ENCODE measurements around the gene ATP10B. TPM values are rescaled to one million over a fixed set of nuclear protein-coding genes. Genes with fewer than 3 reads are reported as not detected.

ATP10B gene
- total RNA-seq, 1 donor from 2014 or later = under 0.01 TPM

DNA sequence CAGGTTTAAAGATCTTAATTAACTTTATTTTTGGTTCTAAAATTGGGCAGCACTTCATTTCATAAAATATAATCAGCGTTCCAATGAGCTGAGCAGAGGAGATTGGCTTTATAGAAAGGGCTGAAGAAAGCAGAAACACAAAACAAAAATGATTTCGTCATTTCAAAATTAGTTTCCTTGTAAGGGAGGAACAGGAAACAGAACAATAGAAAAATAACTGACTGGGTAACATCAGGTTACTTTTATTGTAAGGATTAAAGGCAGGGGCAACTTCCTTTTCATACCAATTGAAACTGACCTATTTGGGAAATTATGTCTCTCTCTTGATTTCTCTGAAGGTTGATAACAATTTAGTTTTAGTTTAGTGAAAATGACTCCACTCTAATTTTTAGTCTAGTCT lies 157.1 kb downstream of the ATP10B start:
- Histone ChIP-seq H3K4me1 (ENCODE audit: control insufficient read depth in 3 of 3, insufficient read depth in 3 of 3, low read length in 3 of 3) (no peaks in the 10 kb centered on the region), H3K27ac (ENCODE audit: low read depth, low read length) (no peak overlapping the region), H3K4me3 (ENCODE audit: low read length in 3 of 3) (no peak overlapping the region), H3K27me3 (ENCODE audit: control insufficient read depth in 3 of 3, insufficient read depth in 3 of 3, low read length in 3 of 3) (no peaks in the 10 kb centered on the region), H3K9ac (ENCODE audit: low read depth in 1 of 3, low read length in 3 of 3) (no peak overlapping the region), H3K9me3 (ENCODE audit: control insufficient read depth in 3 of 3, low read length in 3 of 3) (no peaks in the 10 kb centered on the region), H3K36me3 (ENCODE audit: control insufficient read depth in 3 of 3, insufficient read depth in 3 of 3, low read length in 3 of 3) (no peaks in the 10 kb centered on the region)

DNA sequence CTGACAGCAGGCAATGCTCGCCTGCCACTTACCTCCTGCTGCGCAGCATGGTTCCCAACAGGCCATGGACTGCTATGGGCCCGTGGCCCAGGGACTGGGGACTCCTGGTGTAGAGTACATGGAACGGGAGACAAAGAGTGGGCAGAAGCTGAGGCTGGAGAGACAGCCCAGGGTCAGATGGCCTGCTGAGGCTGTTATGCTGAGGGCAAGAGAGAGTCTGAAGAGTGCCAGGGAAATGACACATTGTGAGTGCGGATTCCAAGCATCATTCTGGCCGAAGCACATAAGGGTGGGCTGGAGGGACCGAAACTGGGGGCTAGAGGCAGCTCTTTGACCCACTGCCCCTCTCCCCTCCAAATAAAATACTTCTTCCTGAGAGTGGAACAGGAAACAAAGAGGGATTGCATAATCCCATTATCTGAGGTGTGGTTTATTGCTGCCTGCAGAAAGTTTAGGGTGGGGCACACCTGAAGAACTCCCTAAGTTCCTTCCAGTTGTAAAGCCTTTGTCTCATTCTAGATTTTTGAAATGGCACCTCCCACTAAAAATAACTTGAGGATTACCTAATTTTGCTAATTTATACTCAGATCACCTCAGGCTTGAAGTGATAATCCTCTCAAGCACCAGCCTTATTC lies 158.1 kb downstream of the ATP10B start:
- H3K4me1 ChIP-seq (ENCODE audit: control insufficient read depth in 3 of 3, insufficient read depth in 3 of 3, low read length in 3 of 3) = no peaks in the 10 kb centered on the region
- H3K27me3 ChIP-seq (ENCODE audit: control insufficient read depth in 3 of 3, insufficient read depth in 3 of 3, low read length in 3 of 3) = no peaks in the 10 kb centered on the region
- no peak overlapping the region for H3K9ac ChIP-seq (ENCODE audit: low read depth in 1 of 3, low read length in 3 of 3)
- H3K4me3 ChIP-seq (ENCODE audit: low read length in 3 of 3) = no peak overlapping the region
- no peaks in the 10 kb centered on the region for H3K36me3 ChIP-seq (ENCODE audit: control insufficient read depth in 3 of 3, insufficient read depth in 3 of 3, low read length in 3 of 3)
- no peaks in the 10 kb centered on the region for H3K9me3 ChIP-seq (ENCODE audit: control insufficient read depth in 3 of 3, low read length in 3 of 3)
- no peak overlapping the region for H3K27ac ChIP-seq (ENCODE audit: low read depth, low read length)

DNA sequence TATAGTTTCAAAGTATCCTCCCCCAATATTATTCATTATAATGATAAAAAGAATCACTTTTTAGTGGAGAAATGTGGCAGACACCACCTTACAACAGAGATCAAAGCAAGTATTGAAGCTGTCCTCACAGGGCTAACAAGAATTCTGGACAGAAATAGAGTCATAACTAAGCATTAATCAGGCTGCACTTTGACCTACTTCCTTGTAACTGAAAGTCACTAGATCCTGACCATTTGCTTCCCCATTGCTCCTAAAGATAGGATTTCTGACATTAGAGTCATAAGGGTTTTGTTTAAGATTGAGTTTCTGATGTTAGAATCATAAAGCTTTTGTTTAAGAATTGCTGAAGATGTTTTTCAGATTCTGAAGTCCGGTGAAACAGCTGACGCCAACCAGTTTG lies 159.7 kb downstream of the ATP10B start:
- Histone ChIP-seq H3K9me3 (ENCODE audit: control insufficient read depth in 3 of 3, low read length in 3 of 3) (no peaks in the 10 kb centered on the region), H3K4me1 (ENCODE audit: control insufficient read depth in 3 of 3, insufficient read depth in 3 of 3, low read length in 3 of 3) (no peaks in the 10 kb centered on the region), H3K4me3 (ENCODE audit: low read length in 3 of 3) (no peak overlapping the region), H3K27me3 (ENCODE audit: control insufficient read depth in 3 of 3, insufficient read depth in 3 of 3, low read length in 3 of 3) (no peaks in the 10 kb centered on the region), H3K36me3 (ENCODE audit: control insufficient read depth in 3 of 3, insufficient read depth in 3 of 3, low read length in 3 of 3) (no peaks in the 10 kb centered on the region), H3K27ac (ENCODE audit: low read depth, low read length) (no peak overlapping the region), H3K9ac (ENCODE audit: low read depth in 1 of 3, low read length in 3 of 3) (no peak overlapping the region)

DNA sequence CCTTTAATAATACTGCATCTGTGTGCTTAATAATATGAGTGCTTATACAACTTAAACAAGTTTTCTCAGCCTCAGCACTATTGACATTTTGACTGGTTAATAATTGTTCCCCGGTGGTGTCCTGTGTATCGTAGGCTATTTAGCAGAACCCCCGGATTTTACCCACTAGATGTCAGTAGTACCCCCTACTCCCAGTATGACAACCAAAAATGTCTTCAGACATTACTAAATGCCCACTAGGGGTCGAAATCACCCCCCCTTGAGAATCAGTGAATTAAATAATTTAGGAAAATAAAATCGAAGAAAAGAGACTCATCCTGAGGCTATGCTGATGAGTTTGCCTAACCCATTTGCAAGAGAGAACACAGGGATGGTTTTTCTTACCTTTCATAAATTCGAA lies 166.3 kb downstream of the ATP10B start:
- H3K4me3 ChIP-seq (ENCODE audit: low read length in 3 of 3) = no peak overlapping the region
- H3K27me3 ChIP-seq (ENCODE audit: control insufficient read depth in 3 of 3, insufficient read depth in 3 of 3, low read length in 3 of 3) = no peaks in the 10 kb centered on the region
- no peak overlapping the region for H3K27ac ChIP-seq (ENCODE audit: low read depth, low read length)
- H3K9ac ChIP-seq (ENCODE audit: low read depth in 1 of 3, low read length in 3 of 3) = no peak overlapping the region
- H3K9me3 ChIP-seq (ENCODE audit: control insufficient read depth in 3 of 3, low read length in 3 of 3) = no peaks in the 10 kb centered on the region
- H3K4me1 ChIP-seq (ENCODE audit: control insufficient read depth in 3 of 3, insufficient read depth in 3 of 3, low read length in 3 of 3) = no peaks in the 10 kb centered on the region
- H3K36me3 ChIP-seq (ENCODE audit: control insufficient read depth in 3 of 3, insufficient read depth in 3 of 3, low read length in 3 of 3) = no peaks in the 10 kb centered on the region

- Histone ChIP-seq H3K9me3 (ENCODE audit: control insufficient read depth in 3 of 3, low read length in 3 of 3) (no peaks in the 10 kb centered on the region), H3K4me1 (ENCODE audit: control insufficient read depth in 3 of 3, insufficient read depth in 3 of 3, low read length in 3 of 3) (no peaks in the 10 kb centered on the region), H3K27ac (ENCODE audit: low read depth, low read length) (no peak overlapping the region), H3K36me3 (ENCODE audit: control insufficient read depth in 3 of 3, insufficient read depth in 3 of 3, low read length in 3 of 3) (no peaks in the 10 kb centered on the region), H3K9ac (ENCODE audit: low read depth in 1 of 3, low read length in 3 of 3) (no peak overlapping the region), H3K4me3 (ENCODE audit: low read length in 3 of 3) (no peak overlapping the region), H3K27me3 (ENCODE audit: control insufficient read depth in 3 of 3, insufficient read depth in 3 of 3, low read length in 3 of 3) (no peaks in the 10 kb centered on the region)
Measured at GRCh38 chr5:160685219-160685618, 166.8 kb downstream of the ATP10B start.

DNA sequence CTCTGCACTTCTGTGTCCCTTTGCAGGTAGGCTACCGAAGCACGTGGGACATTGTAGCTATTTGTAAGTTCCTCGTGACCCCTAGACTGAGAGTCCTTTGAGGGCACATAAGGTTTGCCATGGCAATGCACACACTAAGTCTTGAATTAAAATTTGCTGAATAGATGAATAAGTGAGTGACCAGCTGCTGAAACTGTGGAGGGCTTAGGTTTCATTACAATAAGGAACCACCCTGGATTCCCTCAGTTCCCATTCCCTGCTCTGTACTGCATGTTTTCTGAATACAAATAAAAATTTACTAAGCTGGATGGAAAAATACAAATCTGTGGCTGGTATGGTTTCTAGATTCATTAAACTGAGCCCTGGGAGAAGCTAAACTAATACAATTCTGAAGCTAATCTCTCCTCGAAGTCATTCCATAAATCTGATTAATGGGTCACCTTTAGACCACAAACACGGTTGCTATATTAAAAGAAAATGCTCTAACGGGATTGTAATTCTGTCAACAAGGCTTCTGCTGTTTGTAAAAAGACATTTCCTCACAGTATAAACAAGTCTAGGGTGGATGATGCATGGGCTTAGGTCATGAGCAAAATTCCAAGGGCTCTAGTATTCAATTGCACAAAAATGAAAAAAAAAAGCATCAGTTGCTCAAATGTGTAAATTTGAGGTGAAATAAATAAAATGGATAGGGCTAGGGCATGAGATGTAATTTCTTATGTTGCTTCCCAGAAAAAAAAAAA lies 172.3 kb downstream of the ATP10B start:
- Histone ChIP-seq H3K9me3 (ENCODE audit: control insufficient read depth in 3 of 3, low read length in 3 of 3) (no peaks in the 10 kb centered on the region), H3K27ac (ENCODE audit: low read depth, low read length) (no peak overlapping the region), H3K36me3 (ENCODE audit: control insufficient read depth in 3 of 3, insufficient read depth in 3 of 3, low read length in 3 of 3) (no peaks in the 10 kb centered on the region), H3K27me3 (ENCODE audit: control insufficient read depth in 3 of 3, insufficient read depth in 3 of 3, low read length in 3 of 3) (no peaks in the 10 kb centered on the region), H3K9ac (ENCODE audit: low read depth in 1 of 3, low read length in 3 of 3) (no peak overlapping the region), H3K4me3 (ENCODE audit: low read length in 3 of 3) (no peak overlapping the region), H3K4me1 (ENCODE audit: control insufficient read depth in 3 of 3, insufficient read depth in 3 of 3, low read length in 3 of 3) (no peaks in the 10 kb centered on the region)

- Histone ChIP-seq H3K4me3 (ENCODE audit: low read length in 3 of 3) (no peak overlapping the region), H3K9ac (ENCODE audit: low read depth in 1 of 3, low read length in 3 of 3) (no peak overlapping the region), H3K4me1 (ENCODE audit: control insufficient read depth in 3 of 3, insufficient read depth in 3 of 3, low read length in 3 of 3) (no peaks in the 10 kb centered on the region), H3K27ac (ENCODE audit: low read depth, low read length) (no peak overlapping the region), H3K9me3 (ENCODE audit: control insufficient read depth in 3 of 3, low read length in 3 of 3) (no peaks in the 10 kb centered on the region), H3K27me3 (ENCODE audit: control insufficient read depth in 3 of 3, insufficient read depth in 3 of 3, low read length in 3 of 3) (peaks cover 0 to 4% (median 0%) of the 10 kb centered on the region in 3 donors), H3K36me3 (ENCODE audit: control insufficient read depth in 3 of 3, insufficient read depth in 3 of 3, low read length in 3 of 3) (no peaks in the 10 kb centered on the region)
Measured at GRCh38 chr5:160675988-160676387, 176.0 kb downstream of the ATP10B start.

DNA sequence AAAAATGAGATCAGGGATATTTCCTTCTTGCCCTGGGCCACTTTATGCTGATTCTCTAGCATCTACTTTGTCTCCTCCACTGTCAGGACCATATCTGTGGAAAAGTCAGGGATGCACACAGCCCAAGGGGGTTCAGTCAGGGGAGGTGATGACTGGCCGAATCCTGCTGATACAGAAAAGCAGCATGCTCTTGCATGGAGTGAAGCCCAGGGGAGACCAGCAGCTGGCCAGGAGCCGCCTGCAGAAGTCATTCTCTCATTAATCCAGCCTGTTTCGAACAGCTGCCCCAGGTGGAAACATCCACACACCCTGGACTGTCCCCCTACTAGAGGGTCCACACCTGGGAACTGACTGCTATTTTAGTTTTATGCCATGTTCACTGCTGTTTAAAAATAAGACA lies 177.1 kb downstream of the ATP10B start:
- Histone ChIP-seq H3K4me3 (ENCODE audit: low read length in 3 of 3) (no peak overlapping the region), H3K27ac (ENCODE audit: low read depth, low read length) (no peak overlapping the region), H3K36me3 (ENCODE audit: control insufficient read depth in 3 of 3, insufficient read depth in 3 of 3, low read length in 3 of 3) (no peaks in the 10 kb centered on the region), H3K9me3 (ENCODE audit: control insufficient read depth in 3 of 3, low read length in 3 of 3) (no peaks in the 10 kb centered on the region), H3K27me3 (ENCODE audit: control insufficient read depth in 3 of 3, insufficient read depth in 3 of 3, low read length in 3 of 3) (peaks cover 0 to 4% (median 0%) of the 10 kb centered on the region in 3 donors), H3K9ac (ENCODE audit: low read depth in 1 of 3, low read length in 3 of 3) (no peak overlapping the region), H3K4me1 (ENCODE audit: control insufficient read depth in 3 of 3, insufficient read depth in 3 of 3, low read length in 3 of 3) (no peaks in the 10 kb centered on the region)

- Histone ChIP-seq H3K36me3 (ENCODE audit: control insufficient read depth in 3 of 3, insufficient read depth in 3 of 3, low read length in 3 of 3) (no peaks in the 10 kb centered on the region), H3K27me3 (ENCODE audit: control insufficient read depth in 3 of 3, insufficient read depth in 3 of 3, low read length in 3 of 3) (peaks cover 0 to 4% (median 0%) of the 10 kb centered on the region in 3 donors), H3K4me3 (ENCODE audit: low read length in 3 of 3) (no peak overlapping the region), H3K9ac (ENCODE audit: low read depth in 1 of 3, low read length in 3 of 3) (no peak overlapping the region), H3K27ac (ENCODE audit: low read depth, low read length) (no peak overlapping the region), H3K4me1 (ENCODE audit: control insufficient read depth in 3 of 3, insufficient read depth in 3 of 3, low read length in 3 of 3) (no peaks in the 10 kb centered on the region), H3K9me3 (ENCODE audit: control insufficient read depth in 3 of 3, low read length in 3 of 3) (no peaks in the 10 kb centered on the region)
Measured at GRCh38 chr5:160672521-160672920, 179.5 kb downstream of the ATP10B start.

DNA sequence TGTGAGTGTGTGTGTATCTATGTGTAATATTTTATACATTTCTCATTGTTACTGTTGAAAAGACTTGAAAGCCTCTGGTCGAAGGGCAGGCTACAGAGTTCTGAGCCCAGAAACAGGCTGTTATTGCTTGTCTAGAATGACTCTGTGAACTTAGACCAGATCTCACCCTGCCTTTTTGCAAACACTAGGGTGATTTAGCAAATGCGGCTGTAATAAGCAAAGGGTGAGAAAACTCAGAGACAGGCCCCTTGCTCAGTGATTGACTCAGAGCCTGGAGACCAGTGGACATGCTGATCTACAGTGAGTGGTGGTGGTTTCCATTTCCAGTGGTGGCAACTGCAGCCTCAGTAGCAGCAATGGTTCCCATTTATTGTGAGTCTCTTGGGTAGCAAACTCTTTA lies 183.7 kb downstream of the ATP10B start:
- Histone ChIP-seq H3K9ac (ENCODE audit: low read depth in 1 of 3, low read length in 3 of 3) (no peak overlapping the region), H3K4me3 (ENCODE audit: low read length in 3 of 3) (no peak overlapping the region), H3K9me3 (ENCODE audit: control insufficient read depth in 3 of 3, low read length in 3 of 3) (no peaks in the 10 kb centered on the region), H3K27ac (ENCODE audit: low read depth, low read length) (no peak overlapping the region), H3K27me3 (ENCODE audit: control insufficient read depth in 3 of 3, insufficient read depth in 3 of 3, low read length in 3 of 3) (no peaks in the 10 kb centered on the region), H3K4me1 (ENCODE audit: control insufficient read depth in 3 of 3, insufficient read depth in 3 of 3, low read length in 3 of 3) (no peaks in the 10 kb centered on the region), H3K36me3 (ENCODE audit: control insufficient read depth in 3 of 3, insufficient read depth in 3 of 3, low read length in 3 of 3) (no peaks in the 10 kb centered on the region)
